KOPT-K1 (cell line): Measurements from ENCODE around the gene SPATA33.

Experiments
- H3K27ac ChIP-seq: fragments of 200-600 bp; sonication (generic); 2 replicates; pipeline ENCODE4 v1.5.1; 2016; ENCODE audit warnings: antibody characterized with exemption, mild to moderate bottlenecking, low read depth, low read length; ENCODE audit not compliant: poor library complexity, severe bottlenecking
- H3K36me3 ChIP-seq: fragments of 200-600 bp; sonication (generic); 2 replicates; pipeline ENCODE4 v1.5.1; 2017; ENCODE audit warnings: antibody characterized with exemption, mild to moderate bottlenecking, low read length, moderate library complexity; ENCODE audit not compliant: insufficient read depth
- H3K9me3 ChIP-seq: fragments of 200-600 bp; sonication (generic); 2 replicates; pipeline ENCODE4 v1.5.1; 2017; ENCODE audit warnings: antibody characterized with exemption, low read length, mild to moderate bottlenecking; ENCODE audit not compliant: insufficient read depth, poor library complexity, severe bottlenecking

The SPATA33 gene

GRCh38 chr16:89717688-89718505, 60.3 kb downstream of the SPATA33 start:
- Histone ChIP-seq H3K9me3 (no peaks in the 10 kb centered on the region), H3K27ac (no peak overlapping the region), H3K36me3 (peaks cover 40% of the 10 kb centered on the region)
